Stimulated activated CD4-positive, alpha-beta T cell treated with anti-CD3 and anti-CD28 coated beads, TNF-alpha, amount 100 ng/mL, for 1 hour (primary cell): ENCODE results near the gene GPR146.
"Not testable (repeated sequence)": the region's sequence is repeated elsewhere in the genome, so short reads cannot be mapped to it uniquely, and the experiment has no call there.

ENCODE experiments used
- DNase-seq, 3 donors: peaks; one replicate each; pipeline ENCODE4 v3.0.0-alpha.2; 2020; ENCODE audit warnings: low read depth in 3 of 3, low spot score in 1 of 3

GPR146 gene

GRCh38 chr7:1024876-1025742 is 19.2 kb upstream of the GPR146 start:
- no peak for DNase-seq

GRCh38 chr7:1025743-1026581 is 18.4 kb upstream of the GPR146 start:
- DNase-seq: no peak

- DNase-seq: no peak
Observed at GRCh38 chr7:1026721-1027161, 17.6 kb upstream of the GPR146 start.

GRCh38 chr7:1027242-1028043 is 16.9 kb upstream of the GPR146 start:
- DNase-seq: no peak

GRCh38 chr7:1028044-1028770 is 16.1 kb upstream of the GPR146 start:
- DNase-seq: peak in 2 of 3 donors; percentile 49 to 79

- peak in 2 of 3 donors; percentile 20 to 24 for DNase-seq
Observed at GRCh38 chr7:1028775-1029636, 15.3 kb upstream of the GPR146 start.

- no peak for DNase-seq
Observed at GRCh38 chr7:1029637-1030443, 14.5 kb upstream of the GPR146 start.

- no peak for DNase-seq
Observed at GRCh38 chr7:1030444-1031070, 13.8 kb upstream of the GPR146 start.

- no peak for DNase-seq
Observed at GRCh38 chr7:1031716-1032455, 12.5 kb upstream of the GPR146 start.

GRCh38 chr7:1032536-1033181 is 11.7 kb upstream of the GPR146 start:
- no peak for DNase-seq

GRCh38 chr7:1033546-1034145 is 10.7 kb upstream of the GPR146 start:
- DNase-seq: no peak

- not testable (repeated sequence) for DNase-seq
Observed at GRCh38 chr7:1034769-1035168, 9.6 kb upstream of the GPR146 start.

- not testable (repeated sequence) for DNase-seq
Observed at GRCh38 chr7:1036164-1036928, 8.0 kb upstream of the GPR146 start.

GRCh38 chr7:1040233-1040632 is 4.1 kb upstream of the GPR146 start:
- DNase-seq: not testable (repeated sequence)

- no peak for DNase-seq
Observed at GRCh38 chr7:1040790-1041189, 3.6 kb upstream of the GPR146 start.
